GM19099 (cell line): Measurements from ENCODE around the gene REPS2.

Source experiments
- POLR2A ChIP-seq: IDR thresholded peaks from 3 replicates; pipeline ENCODE4 v1.6.1; 2011; ENCODE audit warnings: low read depth; ENCODE audit not compliant: insufficient read length; ENCODE audit errors: extremely low read depth

The REPS2 gene

DNA sequence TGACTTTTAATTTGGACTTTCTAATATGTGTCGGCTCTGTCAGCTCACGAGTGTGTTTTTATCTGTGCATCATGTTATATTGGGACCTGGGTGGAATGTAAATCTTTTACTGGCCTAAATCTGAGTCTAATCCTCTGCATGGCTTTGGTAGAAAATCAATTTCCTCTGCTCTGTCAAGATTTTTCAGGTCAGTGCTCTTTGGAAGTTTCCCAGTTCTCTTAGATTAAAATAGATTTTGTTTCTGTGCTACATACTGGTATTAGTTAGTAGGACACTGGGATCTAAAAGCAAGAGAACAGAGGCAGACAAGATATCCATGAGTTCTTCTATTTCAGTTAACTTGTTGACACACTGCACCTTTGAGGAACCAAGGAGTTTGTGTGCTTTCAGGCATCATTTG is 39.7 kb downstream of the REPS2 start:
- no peak for TF ChIP-seq POLR2A

DNA sequence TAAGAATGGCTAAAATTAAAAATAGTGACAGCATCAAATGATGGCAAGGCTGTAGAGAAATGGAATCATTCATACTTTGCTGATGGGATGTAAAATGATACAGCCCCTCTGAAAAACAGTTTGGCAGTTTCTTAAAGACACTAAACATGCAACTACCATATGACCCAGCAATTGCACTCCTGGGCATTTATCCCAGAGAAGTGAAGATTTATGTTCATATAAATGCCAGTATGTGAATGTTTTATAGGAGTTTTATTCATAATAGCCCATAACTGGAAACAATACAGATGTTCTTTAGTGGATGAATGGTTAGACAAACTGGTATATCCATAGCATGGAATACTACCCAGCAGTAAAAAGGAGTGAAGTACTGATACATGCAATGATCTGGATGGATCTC is 43.3 kb downstream of the REPS2 start:
- no peak for TF ChIP-seq POLR2A

DNA sequence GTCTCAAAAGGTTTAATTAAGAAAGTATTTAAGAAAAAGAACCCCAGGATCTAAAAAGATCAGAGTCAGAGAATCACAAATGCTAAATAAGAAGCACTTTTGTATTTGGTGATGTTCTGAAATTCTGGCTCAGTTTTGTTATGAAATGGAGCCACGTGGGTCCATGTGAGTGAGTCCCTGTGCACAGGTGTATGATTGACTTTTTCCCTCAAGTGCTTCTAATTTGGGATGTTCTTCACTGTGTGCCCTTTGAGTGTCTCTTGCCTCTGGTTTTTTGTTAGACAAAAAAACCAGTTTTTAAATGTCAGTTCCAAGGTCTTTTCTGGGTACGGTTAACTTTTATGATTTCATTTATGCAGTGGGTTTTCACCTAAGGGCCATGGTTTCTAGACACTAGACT is 44.4 kb downstream of the REPS2 start:
- no peak for TF ChIP-seq POLR2A

DNA sequence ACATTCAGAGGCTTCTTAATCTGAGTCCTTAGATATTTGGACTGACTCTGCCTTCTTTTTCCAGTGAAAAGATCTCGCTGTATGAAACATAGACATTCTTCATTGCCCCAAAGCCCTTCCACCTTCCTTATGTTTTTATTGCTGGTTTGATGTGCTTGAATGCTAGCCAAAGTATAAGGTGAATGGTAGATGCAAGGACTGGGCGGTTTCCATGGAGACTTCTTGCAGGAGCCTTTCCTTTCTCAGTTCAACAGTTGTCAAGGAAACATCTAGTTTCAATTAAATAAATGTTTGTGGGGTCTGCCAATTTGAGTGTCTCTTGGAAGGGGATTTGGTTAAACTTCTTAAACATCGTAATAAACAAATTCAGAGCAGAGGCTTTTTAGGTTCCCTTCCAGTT is 46.0 kb downstream of the REPS2 start:
- no peak for TF ChIP-seq POLR2A

DNA sequence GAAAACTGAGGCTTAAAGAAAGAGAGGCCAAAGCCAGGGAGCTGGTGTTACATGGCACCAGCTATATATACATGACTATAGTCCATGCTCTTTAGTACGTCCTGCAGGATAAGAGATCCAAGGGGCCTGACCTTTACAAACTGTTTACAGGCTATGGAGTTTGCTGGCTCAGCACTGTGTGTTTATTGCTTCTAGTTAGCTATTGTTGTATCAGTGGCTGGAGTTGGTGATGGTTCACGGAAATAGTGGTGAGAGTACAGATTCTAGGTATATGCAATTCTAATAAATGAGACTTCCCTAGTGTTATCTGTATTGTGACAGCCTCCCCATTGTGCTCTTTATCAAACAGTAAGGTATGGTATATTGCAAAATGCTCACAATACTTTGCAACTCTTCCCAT is 46.5 kb downstream of the REPS2 start:
- TF ChIP-seq POLR2A, result no peak

DNA sequence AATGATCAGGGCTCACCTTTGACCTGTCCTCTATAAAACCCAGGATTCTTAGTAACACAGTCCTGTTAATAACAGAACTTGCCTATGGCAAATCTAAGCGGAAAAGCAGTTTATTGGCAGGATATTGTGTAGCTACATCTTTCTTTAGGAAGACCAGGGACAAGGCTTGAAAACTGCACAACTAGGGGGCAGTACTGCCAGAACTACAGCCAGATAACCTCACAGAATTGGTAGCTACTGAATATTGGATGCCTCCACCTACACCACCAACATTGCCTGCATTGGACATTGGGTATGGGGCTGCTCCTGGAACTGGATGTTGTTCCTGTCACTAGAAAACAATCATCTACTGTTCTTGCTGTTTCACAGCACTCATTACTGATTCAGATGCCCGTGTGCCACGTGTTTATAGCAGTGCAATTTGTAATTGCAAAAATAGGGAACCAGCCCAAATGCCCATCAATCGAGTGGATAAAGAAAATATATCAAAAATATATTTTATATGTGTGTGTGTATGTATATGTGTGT is 47.4 kb downstream of the REPS2 start:
- no peak for TF ChIP-seq POLR2A

DNA sequence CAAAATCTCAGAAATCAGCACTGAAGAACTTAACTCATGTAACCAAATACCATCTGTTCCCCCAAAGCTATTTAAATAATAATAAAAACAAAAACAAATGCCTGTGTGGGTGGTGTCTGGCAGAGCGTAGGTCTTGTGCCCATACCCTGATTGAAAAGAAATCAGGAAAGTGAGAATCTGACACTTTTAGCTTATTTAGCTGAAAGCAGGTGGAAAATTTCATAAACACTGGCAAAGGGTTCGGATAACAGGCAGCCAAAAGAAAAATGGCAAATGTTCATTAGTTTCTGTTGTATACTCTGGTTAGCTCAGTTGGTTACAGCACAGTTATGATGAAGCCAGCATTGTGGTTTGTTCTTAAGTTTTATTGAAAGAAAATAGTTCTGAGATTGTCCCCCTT is 48.3 kb downstream of the REPS2 start:
- TF ChIP-seq POLR2A, result no peak

DNA sequence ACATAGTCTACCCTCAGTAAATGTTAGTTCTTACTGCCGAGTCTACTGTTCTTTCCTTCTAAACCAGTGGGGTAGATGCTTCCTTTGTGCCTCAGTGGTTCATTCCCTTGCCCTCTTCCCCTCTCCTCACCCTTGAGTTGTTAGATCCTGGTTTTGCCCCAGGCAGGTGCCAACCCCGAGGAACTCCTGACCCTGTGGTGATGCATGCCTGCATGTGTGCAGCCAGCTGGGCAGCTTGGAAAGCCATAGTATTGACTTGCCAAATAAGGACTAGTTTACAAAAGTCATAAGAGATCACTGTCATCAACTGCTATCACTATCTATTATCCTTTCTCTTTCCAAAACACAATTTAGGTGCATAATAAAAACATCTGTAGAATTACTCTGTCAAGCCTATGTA is 50.9 kb downstream of the REPS2 start:
- no peak for TF ChIP-seq POLR2A

DNA sequence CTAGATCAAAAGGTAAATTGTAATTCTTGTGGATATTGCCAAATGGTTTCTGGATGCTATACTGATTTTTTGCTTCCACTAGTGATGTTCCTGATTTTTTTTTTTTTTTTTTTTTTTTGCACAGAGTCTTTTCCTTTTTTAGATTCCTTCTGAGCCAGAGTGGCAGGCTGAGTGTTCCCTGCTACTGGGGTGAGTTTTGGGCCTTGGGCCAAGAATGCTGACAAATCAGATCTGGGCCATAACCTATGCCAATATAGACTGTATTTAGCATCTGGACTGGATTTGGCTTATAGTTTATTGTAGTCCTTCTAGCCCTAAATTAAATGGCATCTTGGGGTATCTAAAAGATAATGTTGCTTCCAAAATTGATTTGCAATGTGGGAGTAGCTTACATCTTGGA is 52.8 kb downstream of the REPS2 start:
- TF ChIP-seq POLR2A, result no peak

DNA sequence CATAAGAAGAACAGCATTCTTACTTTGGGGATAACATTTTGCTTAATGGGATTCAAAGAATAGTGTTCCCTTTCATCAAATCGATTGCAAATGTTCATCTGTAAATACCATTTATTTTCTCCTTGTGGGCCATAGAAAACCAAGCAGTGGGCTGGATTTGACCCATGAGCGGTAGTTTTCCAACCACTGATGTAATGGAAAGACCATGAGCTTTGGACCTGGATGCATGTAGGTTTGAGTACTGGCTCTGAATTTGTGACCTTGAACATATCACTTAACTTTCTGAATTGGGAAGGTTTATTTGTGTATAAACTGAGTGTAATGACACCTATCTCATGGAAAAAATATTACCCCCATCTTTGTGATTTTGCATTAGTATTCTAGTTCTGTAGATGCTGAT is 54.3 kb downstream of the REPS2 start:
- TF ChIP-seq POLR2A, result no peak

DNA sequence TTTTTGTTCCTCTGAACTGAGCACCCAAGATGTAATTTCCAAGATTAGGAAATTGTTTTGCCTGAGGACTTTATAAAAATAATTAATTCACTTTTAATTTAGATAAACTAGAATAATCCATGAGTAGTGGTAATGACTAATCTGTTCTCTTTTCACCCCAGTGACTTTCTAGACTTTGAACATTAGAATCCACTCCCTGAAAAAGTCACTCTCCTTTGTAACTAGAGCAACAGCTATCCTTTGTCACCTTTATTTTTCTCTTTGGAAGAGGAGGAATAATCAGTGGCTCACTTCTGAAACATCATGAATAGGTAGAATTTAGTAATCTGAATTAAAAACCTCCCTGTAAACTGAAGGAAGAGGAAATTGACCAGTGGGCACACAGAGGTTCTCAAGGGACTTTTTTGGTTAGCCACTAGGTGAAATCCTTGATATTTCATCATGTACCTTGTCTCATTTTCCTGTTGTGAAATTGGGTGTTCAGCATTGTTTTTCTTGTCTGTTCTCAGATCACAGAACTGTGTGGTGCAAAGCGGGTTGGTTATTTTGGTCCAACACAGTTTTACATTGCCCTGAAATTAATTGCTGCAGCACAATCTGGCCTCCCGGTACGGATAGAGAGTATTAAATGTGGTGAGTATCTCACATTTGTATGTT is 59.4 kb downstream of the REPS2 start:
- TF ChIP-seq POLR2A, result no peak

DNA sequence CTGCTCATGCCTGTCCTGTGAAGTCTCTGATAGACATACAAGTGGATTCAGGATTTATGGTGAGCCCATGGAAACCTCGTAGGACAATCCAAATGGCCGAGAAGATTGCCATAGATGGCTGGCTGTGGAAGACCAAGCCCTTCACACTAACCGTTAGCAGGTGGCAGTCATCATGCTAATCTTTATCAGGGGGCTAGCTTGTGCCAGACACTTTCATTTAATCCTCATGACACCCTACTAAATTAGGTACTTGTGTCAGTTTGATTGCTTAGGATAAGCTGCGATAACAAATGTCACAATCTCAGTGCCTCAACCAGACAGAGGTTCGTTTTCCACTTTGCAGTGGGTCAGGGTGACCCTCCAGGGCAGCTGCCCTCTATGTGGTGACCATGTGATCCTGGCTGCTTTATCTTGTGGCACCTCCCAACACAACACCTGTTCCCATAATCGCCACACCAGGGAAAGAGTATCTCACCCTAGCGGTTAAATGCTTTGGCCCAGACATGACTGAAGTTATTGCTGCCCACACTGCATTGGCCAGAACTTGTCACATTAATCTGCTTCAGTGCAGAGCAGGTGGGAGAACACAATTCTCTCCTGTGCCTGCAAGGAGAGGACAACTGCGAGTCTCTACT is 60.8 kb downstream of the REPS2 start:
- TF ChIP-seq POLR2A, result no peak

DNA sequence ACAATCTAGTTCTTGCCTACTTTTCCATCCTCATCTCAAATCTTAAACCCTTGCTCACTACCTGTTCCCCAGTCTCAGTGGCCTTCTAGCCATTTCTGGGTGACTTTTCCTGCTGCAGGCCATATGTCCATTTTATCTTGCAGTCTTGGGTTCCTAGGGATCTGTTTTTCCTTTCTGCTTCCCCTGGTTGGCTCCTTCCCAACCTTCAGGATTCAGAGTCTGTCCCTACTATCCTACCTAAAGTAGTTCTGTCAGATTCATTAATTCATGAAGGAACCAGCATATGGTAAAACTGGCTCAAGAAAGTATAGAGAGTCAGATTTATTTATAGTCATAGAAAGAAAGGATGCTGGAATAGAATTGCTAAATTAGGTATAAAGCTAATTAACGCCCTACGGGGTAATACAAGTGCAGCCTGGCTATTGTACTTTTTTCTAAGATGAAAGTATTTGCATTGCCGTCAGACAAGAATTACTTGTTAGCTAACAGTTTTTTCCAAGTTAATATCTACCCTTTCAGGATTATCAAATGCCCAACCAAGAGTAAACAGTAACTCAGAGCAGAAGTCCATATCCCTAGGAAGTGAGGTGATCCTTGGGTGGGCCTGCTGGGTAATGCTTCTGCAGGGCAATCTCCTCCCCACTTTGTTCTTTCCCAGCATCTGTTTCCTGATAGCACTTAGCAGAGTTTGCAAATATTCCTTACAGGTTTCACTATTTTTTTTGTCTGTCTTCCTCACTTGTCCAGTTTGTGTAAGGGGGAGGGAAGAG is 63.6 kb downstream of the REPS2 start:
- no peak for TF ChIP-seq POLR2A

DNA sequence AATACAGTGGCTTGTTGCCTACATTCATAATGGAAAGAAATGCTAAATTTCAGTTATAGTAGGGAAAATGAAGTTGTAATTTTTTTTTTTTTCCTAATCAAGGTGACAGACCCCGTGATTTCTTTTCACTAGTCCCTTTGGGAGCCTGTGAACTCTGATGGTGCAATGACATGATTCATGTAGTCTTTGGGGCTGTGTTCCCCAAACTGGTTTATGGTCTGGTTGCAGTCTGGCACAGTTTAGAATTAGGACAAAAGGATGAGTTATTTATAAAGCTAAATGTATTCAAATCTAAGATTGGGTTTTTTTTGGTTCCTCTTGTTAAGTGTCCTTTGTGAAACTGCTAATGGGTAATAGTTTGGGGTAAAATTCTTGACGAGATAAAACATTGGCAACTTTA is 66.0 kb downstream of the REPS2 start:
- TF ChIP-seq POLR2A, result no peak

DNA sequence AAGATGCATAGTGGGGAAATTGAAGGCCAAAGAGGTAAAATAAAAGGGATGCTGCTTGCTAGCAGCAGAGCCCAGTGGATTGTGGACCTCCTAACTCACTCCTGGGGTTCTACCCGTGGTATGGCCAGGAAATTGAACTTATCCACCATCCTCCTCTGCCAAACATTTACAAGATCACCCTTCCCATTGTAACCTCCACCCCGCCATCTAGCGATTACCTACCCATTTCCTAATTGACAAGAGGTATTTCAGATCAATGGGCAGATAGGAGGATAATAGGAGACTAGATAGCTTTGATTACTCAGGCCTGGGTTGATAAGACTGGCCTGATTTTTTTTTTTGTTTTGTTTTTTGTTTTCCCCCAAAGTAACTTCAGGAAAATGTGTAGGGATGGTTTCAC is 67.8 kb downstream of the REPS2 start:
- no peak for TF ChIP-seq POLR2A

DNA sequence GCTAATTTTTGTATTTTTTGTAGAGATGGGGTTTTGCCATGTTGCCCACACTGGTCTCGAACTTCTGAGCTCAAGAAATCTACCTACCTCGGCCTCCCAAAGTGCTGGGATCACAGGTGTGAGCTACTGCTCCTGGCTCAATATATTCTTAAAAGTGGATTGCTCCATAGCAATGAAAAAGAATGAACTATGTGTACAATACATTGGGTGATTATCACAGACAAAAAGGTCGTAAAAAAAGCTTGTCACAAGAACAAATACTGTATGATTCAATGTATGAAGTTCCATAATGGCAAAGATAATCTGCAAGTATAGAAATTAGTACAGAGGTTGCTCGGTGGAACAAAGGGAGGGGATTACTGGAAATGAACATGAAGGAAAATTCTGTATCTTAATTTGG is 70.7 kb downstream of the REPS2 start:
- TF ChIP-seq POLR2A, result no peak

DNA sequence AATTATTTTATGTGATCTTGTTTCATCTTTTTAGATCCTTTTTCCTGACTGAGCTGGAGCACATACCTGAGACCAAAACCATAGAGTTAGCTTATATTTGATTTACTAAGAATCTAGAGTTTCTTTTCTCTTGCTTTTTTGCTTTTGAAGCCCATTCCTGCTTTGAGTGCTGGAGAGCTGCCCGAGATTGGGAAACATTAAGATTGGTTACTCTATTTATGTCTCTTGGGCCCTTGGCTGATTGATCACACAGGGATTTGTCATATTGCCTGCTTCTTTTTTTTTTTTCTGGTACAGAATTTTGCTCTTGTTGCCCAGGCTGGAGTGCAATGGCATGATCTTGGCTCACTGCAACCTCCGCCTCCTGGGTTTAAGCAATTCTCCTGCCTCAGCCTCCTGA is 73.9 kb downstream of the REPS2 start:
- TF ChIP-seq POLR2A, result no peak
